Karpas-422 (cell line): ENCODE results near the gene MAN1A2. TPM values are rescaled to one million over a fixed set of nuclear protein-coding genes. Genes with fewer than 3 reads are reported as not detected.

Source experiments
- DNase-seq: peaks from one replicate; pipeline ENCODE4 v3.0.0-alpha.2; 2015
- H2AFZ ChIP-seq: fragments of 200-600 bp; sonication (generic); 2 replicates; pipeline ENCODE4 v1.6.1; 2014; ENCODE audit warnings: antibody characterized with exemption, low read length, mixed read lengths
- H3K27ac ChIP-seq: fragments of 200-600 bp; sonication (generic); 2 replicates; pipeline ENCODE4 v1.5.1; 2014; ENCODE audit warnings: mild to moderate bottlenecking, low read length, moderate library complexity
- H3K27me3 ChIP-seq: fragments of 200-600 bp; sonication (generic); 2 replicates; pipeline ENCODE4 v1.6.1; 2014; ENCODE audit warnings: low read length, mixed read lengths
- H3K36me3 ChIP-seq: fragments of 200-600 bp; sonication (generic); 2 replicates; pipeline ENCODE4 v1.6.1; 2014; ENCODE audit warnings: low read length, mixed read lengths; ENCODE audit not compliant: insufficient read depth
- H3K4me1 ChIP-seq: fragments of 200-600 bp; sonication (generic); 2 replicates; pipeline ENCODE4 v1.6.1; 2014; ENCODE audit warnings: mild to moderate bottlenecking, low read length, mixed read lengths
- H3K4me2 ChIP-seq: fragments of 200-600 bp; sonication (generic); 2 replicates; pipeline ENCODE4 v1.6.1; 2014; ENCODE audit warnings: low read length, low read depth, mild to moderate bottlenecking; ENCODE audit not compliant: poor library complexity, severe bottlenecking
- H3K4me3 ChIP-seq: fragments of 200-600 bp; sonication (generic); 2 replicates; pipeline ENCODE4 v1.5.1; 2014; ENCODE audit warnings: mild to moderate bottlenecking, antibody characterized with exemption, low read length, mixed read lengths
- H3K79me2 ChIP-seq: fragments of 200-600 bp; sonication (generic); 2 replicates; pipeline ENCODE4 v1.6.1; 2014; ENCODE audit warnings: mild to moderate bottlenecking, low read length, mixed read lengths
- H3K9ac ChIP-seq: fragments of 200-600 bp; sonication (generic); 2 replicates; pipeline ENCODE4 v1.6.0; 2014; ENCODE audit warnings: low read length
- H3K9me2 ChIP-seq: fragments of 200-600 bp; sonication (generic), shearing (Covaris generic); replicated peaks from 2 replicates; pipeline ENCODE4 v1.6.0; 2014; ENCODE audit warnings: mild to moderate bottlenecking, low read length, moderate library complexity; ENCODE audit not compliant: insufficient read depth
- H3K9me3 ChIP-seq: fragments of 300-700, 200-600 bp; sonication (generic); 2 replicates; pipeline ENCODE4 v1.6.1; 2014; ENCODE audit warnings: low read length, mixed read lengths
- H4K20me1 ChIP-seq: fragments of 200-600 bp; sonication (generic); 2 replicates; pipeline ENCODE4 v1.6.1; 2014; ENCODE audit warnings: mild to moderate bottlenecking, antibody characterized with exemption, low read length, low read depth; ENCODE audit not compliant: insufficient read depth
- total RNA-seq: library from RNA; depleted of rRNA; stranded (reverse); fragments of >200 nt; shearing (Covaris generic); gene quantifications from 2 replicates; pipeline ENCODE4 v1.2.3, GENCODE V29; 2014; ENCODE audit warnings: low replicate concordance

Gene MAN1A2
- total RNA-seq, 1 experiment from 2014 or later: 43.0 TPM

GRCh38 chr1:117499071-117499470, 131.8 kb downstream of the MAN1A2 start:
- Histone ChIP-seq H4K20me1 (no peaks in the 10 kb centered on the region), H3K27me3 (no peaks in the 10 kb centered on the region), H3K4me1 (no peaks in the 10 kb centered on the region), H2AFZ (no peak overlapping the region), H3K9me3 (no peaks in the 10 kb centered on the region), H3K36me3 (peaks cover 5% of the 10 kb centered on the region; the same call in 1 of the 2 replicates), H3K4me2 (no peak overlapping the region), H3K9ac (no peak overlapping the region), H3K27ac (no peak overlapping the region), H3K4me3 (no peak overlapping the region), H3K9me2 (no peaks in the 10 kb centered on the region), H3K79me2 (no peaks in the 10 kb centered on the region)
- DNase-seq: no peak

GRCh38 chr1:117500584-117500983, 133.3 kb downstream of the MAN1A2 start:
- no peaks in the 10 kb centered on the region for H3K27me3 ChIP-seq
- no peak overlapping the region for H3K4me3 ChIP-seq
- DNase-seq: no peak
- H3K27ac ChIP-seq: no peak overlapping the region
- H3K9ac ChIP-seq: no peak overlapping the region
- H3K9me2 ChIP-seq: no peaks in the 10 kb centered on the region
- no peaks in the 10 kb centered on the region for H3K79me2 ChIP-seq
- no peaks in the 10 kb centered on the region for H3K4me1 ChIP-seq
- no peak overlapping the region for H3K4me2 ChIP-seq
- H3K36me3 ChIP-seq: peaks cover 5% of the 10 kb centered on the region; the same call in 1 of the 2 replicates
- no peaks in the 10 kb centered on the region for H4K20me1 ChIP-seq
- no peaks in the 10 kb centered on the region for H3K9me3 ChIP-seq
- H2AFZ ChIP-seq: no peak overlapping the region

DNA sequence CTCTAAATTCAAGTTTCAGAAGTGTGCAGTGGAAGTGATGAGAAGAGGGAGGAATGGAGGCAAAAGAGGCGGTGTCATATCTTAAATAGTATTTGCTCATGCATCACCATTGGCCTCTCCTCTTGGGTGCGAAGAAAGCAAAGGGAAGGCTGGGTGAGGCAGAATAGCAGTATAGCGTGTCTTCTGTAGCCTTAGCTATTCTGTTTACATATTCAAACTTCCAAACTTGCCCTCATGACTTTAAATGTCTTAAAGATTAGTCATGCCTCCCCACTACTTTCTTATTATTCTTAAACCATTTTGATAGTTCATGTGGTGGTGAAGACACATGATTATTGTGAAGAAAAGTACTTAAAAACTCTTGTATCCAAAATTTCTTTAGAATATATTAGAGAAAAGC, 134.0 kb downstream of the MAN1A2 start:
- no peaks in the 10 kb centered on the region for H3K27me3 ChIP-seq
- H3K9ac ChIP-seq: no peak overlapping the region
- no peak overlapping the region for H3K4me3 ChIP-seq
- no peak overlapping the region for H3K4me2 ChIP-seq
- no peak for DNase-seq
- peaks cover 11% of the 10 kb centered on the region; the same call in 1 of the 2 replicates for H3K36me3 ChIP-seq
- no peak overlapping the region for H2AFZ ChIP-seq
- H3K9me2 ChIP-seq: no peaks in the 10 kb centered on the region
- H3K4me1 ChIP-seq: no peaks in the 10 kb centered on the region
- H3K9me3 ChIP-seq: no peaks in the 10 kb centered on the region
- H3K27ac ChIP-seq: no peak overlapping the region
- no peaks in the 10 kb centered on the region for H3K79me2 ChIP-seq
- H4K20me1 ChIP-seq: no peaks in the 10 kb centered on the region

DNA sequence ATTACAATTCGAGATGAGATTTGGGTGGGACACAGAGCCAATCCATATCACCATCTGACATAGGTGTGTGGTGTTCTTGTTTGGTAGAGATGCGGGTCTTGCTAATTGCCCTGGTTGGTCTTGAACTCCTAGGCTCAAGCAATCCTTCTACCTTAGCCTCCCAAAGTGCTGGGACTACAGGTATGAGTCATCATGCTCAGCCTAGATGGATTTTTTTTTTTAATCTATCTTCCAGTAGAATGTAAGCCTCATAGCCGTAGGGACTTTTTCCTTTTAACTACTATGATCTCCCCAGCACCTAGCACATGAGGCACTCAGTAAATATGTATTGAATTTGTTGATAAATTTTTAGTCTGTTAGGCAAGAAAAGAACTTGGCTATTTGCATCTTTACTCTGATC, 144.0 kb downstream of the MAN1A2 start:
- Histone ChIP-seq H3K27ac (no peak overlapping the region), H2AFZ (no peak overlapping the region), H3K27me3 (no peaks in the 10 kb centered on the region), H3K4me3 (no peak overlapping the region), H3K9me2 (no peaks in the 10 kb centered on the region), H3K4me2 (no peak overlapping the region), H3K9ac (no peak overlapping the region), H3K79me2 (no peaks in the 10 kb centered on the region), H3K4me1 (peaks cover 11% of the 10 kb centered on the region), H4K20me1 (no peaks in the 10 kb centered on the region), H3K9me3 (no peaks in the 10 kb centered on the region), H3K36me3 (peaks cover 4% of the 10 kb centered on the region; the same call in 1 of the 2 replicates)
- DNase-seq: no peak

- Histone ChIP-seq H3K9me3 (no peaks in the 10 kb centered on the region), H4K20me1 (no peaks in the 10 kb centered on the region), H3K4me1 (peaks cover 11% of the 10 kb centered on the region), H3K27me3 (no peaks in the 10 kb centered on the region), H3K4me3 (no peak overlapping the region), H3K27ac (no peak overlapping the region), H2AFZ (no peak overlapping the region), H3K36me3 (no peaks in the 10 kb centered on the region; the same call in 1 of the 2 replicates), H3K9ac (no peak overlapping the region), H3K4me2 (no peak overlapping the region), H3K9me2 (no peaks in the 10 kb centered on the region), H3K79me2 (no peaks in the 10 kb centered on the region)
- DNase-seq: peak; percentile 74
Measured at GRCh38 chr1:117512728-117513321, 145.6 kb downstream of the MAN1A2 start.

GRCh38 chr1:117523111-117523510, 155.9 kb downstream of the MAN1A2 start:
- Histone ChIP-seq H3K27me3 (no peaks in the 10 kb centered on the region), H3K9ac (no peak overlapping the region), H3K9me2 (no peaks in the 10 kb centered on the region), H3K9me3 (no peaks in the 10 kb centered on the region), H4K20me1 (no peaks in the 10 kb centered on the region), H3K27ac (no peak overlapping the region), H3K36me3 (no peaks in the 10 kb centered on the region), H3K79me2 (no peaks in the 10 kb centered on the region), H2AFZ (no peak overlapping the region), H3K4me1 (no peaks in the 10 kb centered on the region), H3K4me3 (no peak overlapping the region), H3K4me2 (no peak overlapping the region)
- no peak for DNase-seq

GRCh38 chr1:117527074-117527473, 159.8 kb downstream of the MAN1A2 start:
- H3K79me2 ChIP-seq: no peaks in the 10 kb centered on the region

GRCh38 chr1:117527566-117528102, 160.4 kb downstream of the MAN1A2 start:
- no peaks in the 10 kb centered on the region for H3K9me3 ChIP-seq
- H3K27ac ChIP-seq: no peak overlapping the region
- H4K20me1 ChIP-seq: no peaks in the 10 kb centered on the region
- H3K9ac ChIP-seq: no peak overlapping the region
- no peak overlapping the region for H3K4me2 ChIP-seq
- no peaks in the 10 kb centered on the region for H3K27me3 ChIP-seq
- no peak overlapping the region for H3K4me3 ChIP-seq
- H3K36me3 ChIP-seq: no peaks in the 10 kb centered on the region
- no peak overlapping the region for H2AFZ ChIP-seq
- H3K9me2 ChIP-seq: no peaks in the 10 kb centered on the region
- no peaks in the 10 kb centered on the region for H3K4me1 ChIP-seq
- H3K79me2 ChIP-seq: no peaks in the 10 kb centered on the region
- no peak for DNase-seq

More at GRCh38 chr1:117527074-117527473, 159.8 kb downstream of the MAN1A2 start:
- H4K20me1 ChIP-seq: no peaks in the 10 kb centered on the region
- no peaks in the 10 kb centered on the region for H3K27me3 ChIP-seq
- H3K9ac ChIP-seq: no peak overlapping the region
- H3K36me3 ChIP-seq: no peaks in the 10 kb centered on the region
- H3K4me1 ChIP-seq: no peaks in the 10 kb centered on the region
- H3K27ac ChIP-seq: no peak overlapping the region
- H2AFZ ChIP-seq: no peak overlapping the region
- no peak for DNase-seq
- no peaks in the 10 kb centered on the region for H3K9me2 ChIP-seq
- H3K4me2 ChIP-seq: no peak overlapping the region
- H3K4me3 ChIP-seq: no peak overlapping the region
- no peaks in the 10 kb centered on the region for H3K9me3 ChIP-seq
